OCI-LY1 (cell line): Measurements from ENCODE around the gene SLC25A34.

Experiments used
- EZH2 ChIP-seq: fragments of 200-600 bp; sonication (generic), shearing (Covaris generic); IDR thresholded peaks from 2 replicates; pipeline ENCODE4 v1.8.0; 2017; ENCODE audit warnings: borderline replicate concordance, mixed run types, mild to moderate bottlenecking, antibody characterized with exemption, low read length, moderate library complexity, mixed read lengths
- TF ChIP-seq, protein P1 (sequence below): fragments of 200-600 bp; sonication (generic), shearing (Covaris generic); IDR thresholded peaks from 2 replicates; pipeline ENCODE4 v1.5.1; 2017; ENCODE audit warnings: mild to moderate bottlenecking, antibody characterized with exemption, low read length, moderate library complexity, mixed read lengths

GRCh38 chr1:15734901-15735300, 1.2 kb upstream of the SLC25A34 start:
- TF ChIP-seq, protein P1, sequence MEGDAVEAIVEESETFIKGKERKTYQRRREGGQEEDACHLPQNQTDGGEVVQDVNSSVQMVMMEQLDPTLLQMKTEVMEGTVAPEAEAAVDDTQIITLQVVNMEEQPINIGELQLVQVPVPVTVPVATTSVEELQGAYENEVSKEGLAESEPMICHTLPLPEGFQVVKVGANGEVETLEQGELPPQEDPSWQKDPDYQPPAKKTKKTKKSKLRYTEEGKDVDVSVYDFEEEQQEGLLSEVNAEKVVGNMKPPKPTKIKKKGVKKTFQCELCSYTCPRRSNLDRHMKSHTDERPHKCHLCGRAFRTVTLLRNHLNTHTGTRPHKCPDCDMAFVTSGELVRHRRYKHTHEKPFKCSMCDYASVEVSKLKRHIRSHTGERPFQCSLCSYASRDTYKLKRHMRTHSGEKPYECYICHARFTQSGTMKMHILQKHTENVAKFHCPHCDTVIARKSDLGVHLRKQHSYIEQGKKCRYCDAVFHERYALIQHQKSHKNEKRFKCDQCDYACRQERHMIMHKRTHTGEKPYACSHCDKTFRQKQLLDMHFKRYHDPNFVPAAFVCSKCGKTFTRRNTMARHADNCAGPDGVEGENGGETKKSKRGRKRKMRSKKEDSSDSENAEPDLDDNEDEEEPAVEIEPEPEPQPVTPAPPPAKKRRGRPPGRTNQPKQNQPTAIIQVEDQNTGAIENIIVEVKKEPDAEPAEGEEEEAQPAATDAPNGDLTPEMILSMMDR, result no peak
- no peak for TF ChIP-seq EZH2
